Measurements from ENCODE around the gene DDIT4L. TPM values are rescaled to one million over a fixed set of nuclear protein-coding genes. Genes with fewer than 3 reads are reported as not detected.
A peak's percentile ranks its signal among the peaks of the same experiment; 100 is the strongest.
"Not testable (repeated sequence)": the region's sequence is repeated elsewhere in the genome, so short reads cannot be mapped to it uniquely, and the experiment has no call there.

Gene DDIT4L
- polyA plus RNA-seq, 1 donor from 2014 or later, result not detected

- Mint-ChIP-seq H3K4me1 (peaks cover 0 to 5% (median 4%) of the 10 kb centered on the region in 3 donors), H3K27me3 (no peaks in the 10 kb centered on the region), H3K36me3 (peaks cover 3% of the 10 kb centered on the region), H3K9me3 (peaks cover 2 to 5% (median 4%) of the 10 kb centered on the region in 3 donors), H3K4me3 (no peak overlapping the region), H3K27ac (no peak overlapping the region)
Observed at GRCh38 chr4:100146756-100147155, 43.5 kb downstream of the DDIT4L start.

GRCh38 chr4:100137320-100137719, 52.9 kb downstream of the DDIT4L start:
- not testable (repeated sequence) for H3K27me3 Mint-ChIP-seq, H3K4me3 Mint-ChIP-seq, H3K36me3 Mint-ChIP-seq, H3K4me1 Mint-ChIP-seq
- Mint-ChIP-seq H3K9me3 (peaks cover 5 to 17% (median 6%) of the 10 kb centered on the region in 3 donors), H3K27ac (peak overlapping the region in 1 of 3 donors; percentile 35)

Other genes with a start within 250 kb of the DDIT4L start
- 50.8 TPM for gene DNAJB14, start 243.8 kb downstream of the DDIT4L start, polyA plus RNA-seq
- gene H2AZ1, start 240.2 kb downstream of the DDIT4L start, polyA plus RNA-seq, result 275 TPM

Data from IgD-negative memory B cell (primary cell).